HEK293 (cell line): ENCODE results near the gene SLC7A6.
A peak's percentile ranks its signal among the peaks of the same experiment; 100 is the strongest.

Experiments
- AEBP2 ChIP-seq: fragments of 450-650 bp; formaldehyde crosslinking; IDR thresholded peaks from 2 replicates; pipeline ENCODE4 v1.5.1; 2016; ENCODE audit warnings: missing biosample characterization, missing genetic modification characterization, borderline replicate concordance
- ATF2 ChIP-seq: fragments of 450-650 bp; formaldehyde crosslinking; IDR thresholded peaks from 2 replicates; pipeline ENCODE4 v1.5.1; 2016; ENCODE audit warnings: missing biosample characterization, missing genetic modification characterization, low read depth
- CTCF ChIP-seq: fragments of 450-650 bp; formaldehyde crosslinking; IDR thresholded peaks from 2 replicates; pipeline ENCODE4 v1.5.1; 2016; ENCODE audit warnings: missing biosample characterization, missing genetic modification characterization
- KLF16 ChIP-seq: fragments of 450-650 bp; formaldehyde crosslinking; IDR thresholded peaks from 2 replicates; pipeline ENCODE4 v1.5.1; 2017; ENCODE audit warnings: missing biosample characterization, missing genetic modification characterization
- KLF9 ChIP-seq: fragments of 450-650 bp; formaldehyde crosslinking; IDR thresholded peaks from 2 replicates; pipeline ENCODE4 v1.5.1; 2016; ENCODE audit warnings: missing biosample characterization, missing genetic modification characterization, low read depth
- PRDM2 ChIP-seq: fragments of 450-650 bp; formaldehyde crosslinking; IDR thresholded peaks from 2 replicates; pipeline ENCODE4 v1.5.1; 2016; ENCODE audit warnings: missing biosample characterization, missing genetic modification characterization, borderline replicate concordance
- SETDB1 ChIP-seq: IDR thresholded peaks from one replicate; pipeline ENCODE4 v1.6.1; 2017; ENCODE audit warnings: mild to moderate bottlenecking, low read length, moderate library complexity, mixed read lengths; ENCODE audit not compliant: insufficient read length
- ZEB2 ChIP-seq: fragments of 450-650 bp; formaldehyde crosslinking; IDR thresholded peaks from 2 replicates; pipeline ENCODE4 v1.5.1; 2016; ENCODE audit warnings: missing biosample characterization, missing genetic modification characterization
- ZFHX2 ChIP-seq: fragments of 450-650 bp; formaldehyde crosslinking; conservative IDR thresholded peaks from 2 replicates; pipeline ENCODE4 v1.5.1; 2016; ENCODE audit warnings: missing biosample characterization, missing genetic modification characterization
- ZNF214 ChIP-seq: fragments of 450-650 bp; formaldehyde crosslinking; IDR thresholded peaks from 2 replicates; pipeline ENCODE4 v1.5.1; 2017; ENCODE audit warnings: missing biosample characterization, mild to moderate bottlenecking, missing genetic modification characterization, borderline replicate concordance
- ZNF23 ChIP-seq: fragments of 450-650 bp; formaldehyde crosslinking; IDR thresholded peaks from 2 replicates; pipeline ENCODE4 v1.5.1; 2016; ENCODE audit warnings: missing biosample characterization, missing genetic modification characterization, borderline replicate concordance
- ZNF335 ChIP-seq: fragments of 450-650 bp; formaldehyde crosslinking; conservative IDR thresholded peaks from 2 replicates; pipeline ENCODE4 v1.5.1; 2016; ENCODE audit warnings: missing biosample characterization, missing genetic modification characterization
- ZNF398 ChIP-seq: fragments of 450-650 bp; formaldehyde crosslinking; IDR thresholded peaks from 2 replicates; pipeline ENCODE4 v1.5.1; 2017; ENCODE audit warnings: missing biosample characterization, missing genetic modification characterization
- ZNF423 ChIP-seq: fragments of 450-650 bp; formaldehyde crosslinking; IDR thresholded peaks from 2 replicates; pipeline ENCODE4 v1.5.1; 2016; ENCODE audit warnings: missing biosample characterization, missing genetic modification characterization
- ZNF571 ChIP-seq: fragments of 450-650 bp; formaldehyde crosslinking; IDR thresholded peaks from 2 replicates; pipeline ENCODE4 v1.5.0; 2017; ENCODE audit warnings: missing biosample characterization, missing genetic modification characterization
- ZNF777 ChIP-seq: fragments of 450-650 bp; formaldehyde crosslinking; IDR thresholded peaks from 2 replicates; pipeline ENCODE4 v1.5.1; 2017; ENCODE audit warnings: missing biosample characterization, missing genetic modification characterization, borderline replicate concordance
- ZNF837 ChIP-seq: fragments of 450-650 bp; formaldehyde crosslinking; IDR thresholded peaks from 2 replicates; pipeline ENCODE4 v1.5.1; 2016; ENCODE audit warnings: missing biosample characterization, missing genetic modification characterization
- TF ChIP-seq, protein P1 (sequence below): fragments of 450-650 bp; formaldehyde crosslinking; optimal IDR thresholded peaks from 2 replicates; pipeline ENCODE3; 2016; ENCODE audit warnings: missing biosample characterization, mild to moderate bottlenecking, missing genetic modification characterization
- TF ChIP-seq, protein P2 (sequence below): fragments of 450-650 bp; formaldehyde crosslinking; IDR thresholded peaks from 2 replicates; pipeline ENCODE4 v1.5.1; 2017; ENCODE audit warnings: missing biosample characterization, missing genetic modification characterization
- TF ChIP-seq, protein P3 (sequence below): fragments of 450-650 bp; formaldehyde crosslinking; IDR thresholded peaks from 2 replicates; pipeline ENCODE4 v1.5.1; 2016; ENCODE audit warnings: missing biosample characterization, missing genetic modification characterization

Gene SLC7A6

DNA sequence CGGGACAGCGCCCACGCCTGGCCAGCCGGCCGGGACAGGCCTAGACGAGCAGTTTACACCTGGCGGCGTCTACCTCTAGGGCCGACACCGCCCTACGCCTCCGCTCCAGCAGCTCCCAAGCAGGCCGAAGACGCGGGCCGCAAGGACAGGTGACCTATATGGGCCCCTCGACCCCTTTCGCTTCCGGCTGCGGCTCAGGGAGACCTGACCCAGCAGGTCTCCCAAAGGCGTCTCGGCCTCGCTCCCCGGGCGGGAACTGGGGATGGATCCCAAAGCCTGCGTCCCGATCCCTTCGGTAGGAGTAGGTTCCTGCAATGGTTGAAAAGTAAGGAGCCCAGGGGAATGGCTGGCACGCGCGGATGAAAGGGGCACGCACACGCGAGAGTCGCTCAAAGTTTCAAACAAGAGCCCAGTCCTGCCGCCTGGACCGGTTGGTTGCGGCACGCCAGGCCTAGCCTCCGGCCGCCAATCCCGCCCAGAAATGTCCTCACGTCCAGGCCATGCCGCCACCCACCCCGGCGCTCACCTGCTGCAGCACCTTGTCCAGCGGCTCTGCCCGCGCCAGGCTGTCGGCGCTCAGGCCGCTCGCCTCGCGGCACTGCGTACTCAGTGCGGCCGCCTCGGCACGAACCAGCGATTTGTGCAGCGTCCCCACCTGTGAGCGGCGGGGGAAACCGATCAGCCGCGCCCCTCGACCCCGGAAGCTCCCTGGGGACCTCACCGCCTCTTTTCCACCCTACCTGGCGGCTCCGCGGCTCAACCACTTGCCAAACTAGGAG is 29.0 kb upstream of the SLC7A6 start (continued):
- TF ChIP-seq PRDM2 (no peak), ZNF571 (no peak), ZNF335 (tag by site-specific recombination) (peak; percentile 52), KLF9 (tag by site-specific recombination) (peak; percentile 35), ZNF398 (tag by site-specific recombination) (peak; percentile 21; the same call in 1 of the 2 replicates), ZNF837 (tag by site-specific recombination) (no peak), ZEB2 (tag by site-specific recombination) (peak; percentile 74), CTCF (peak; percentile 90), ZNF23 (tag by site-specific recombination) (no peak), SETDB1 (no peak), ZNF214 (tag by site-specific recombination) (no peak), ATF2 (no peak), AEBP2 (no peak), ZNF423 (tag by site-specific recombination) (0 out of 2 replicates have a peak, but pooled peaks have one; percentile 17), KLF16 (tag by site-specific recombination) (peak; percentile 15; the same call in 1 of the 2 replicates), ZNF777 (peak; percentile 70; the same call in 1 of the 2 replicates), ZFHX2 (tag by site-specific recombination) (peak; percentile 71)
- TF ChIP-seq, protein P1, sequence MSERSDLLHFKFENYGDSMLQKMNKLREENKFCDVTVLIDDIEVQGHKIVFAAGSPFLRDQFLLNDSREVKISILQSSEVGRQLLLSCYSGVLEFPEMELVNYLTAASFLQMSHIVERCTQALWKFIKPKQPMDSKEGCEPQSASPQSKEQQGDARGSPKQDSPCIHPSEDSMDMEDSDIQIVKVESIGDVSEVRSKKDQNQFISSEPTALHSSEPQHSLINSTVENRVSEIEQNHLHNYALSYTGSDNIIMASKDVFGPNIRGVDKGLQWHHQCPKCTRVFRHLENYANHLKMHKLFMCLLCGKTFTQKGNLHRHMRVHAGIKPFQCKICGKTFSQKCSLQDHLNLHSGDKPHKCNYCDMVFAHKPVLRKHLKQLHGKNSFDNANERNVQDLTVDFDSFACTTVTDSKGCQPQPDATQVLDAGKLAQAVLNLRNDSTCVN (tag by site-specific recombination) = peak; percentile 73
- TF ChIP-seq, protein P2, sequence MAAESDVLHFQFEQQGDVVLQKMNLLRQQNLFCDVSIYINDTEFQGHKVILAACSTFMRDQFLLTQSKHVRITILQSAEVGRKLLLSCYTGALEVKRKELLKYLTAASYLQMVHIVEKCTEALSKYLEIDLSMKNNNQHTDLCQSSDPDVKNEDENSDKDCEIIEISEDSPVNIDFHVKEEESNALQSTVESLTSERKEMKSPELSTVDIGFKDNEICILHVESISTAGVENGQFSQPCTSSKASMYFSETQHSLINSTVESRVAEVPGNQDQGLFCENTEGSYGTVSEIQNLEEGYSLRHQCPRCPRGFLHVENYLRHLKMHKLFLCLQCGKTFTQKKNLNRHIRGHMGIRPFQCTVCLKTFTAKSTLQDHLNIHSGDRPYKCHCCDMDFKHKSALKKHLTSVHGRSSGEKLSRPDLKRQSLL (tag by site-specific recombination) = no peak
- TF ChIP-seq, protein P3, sequence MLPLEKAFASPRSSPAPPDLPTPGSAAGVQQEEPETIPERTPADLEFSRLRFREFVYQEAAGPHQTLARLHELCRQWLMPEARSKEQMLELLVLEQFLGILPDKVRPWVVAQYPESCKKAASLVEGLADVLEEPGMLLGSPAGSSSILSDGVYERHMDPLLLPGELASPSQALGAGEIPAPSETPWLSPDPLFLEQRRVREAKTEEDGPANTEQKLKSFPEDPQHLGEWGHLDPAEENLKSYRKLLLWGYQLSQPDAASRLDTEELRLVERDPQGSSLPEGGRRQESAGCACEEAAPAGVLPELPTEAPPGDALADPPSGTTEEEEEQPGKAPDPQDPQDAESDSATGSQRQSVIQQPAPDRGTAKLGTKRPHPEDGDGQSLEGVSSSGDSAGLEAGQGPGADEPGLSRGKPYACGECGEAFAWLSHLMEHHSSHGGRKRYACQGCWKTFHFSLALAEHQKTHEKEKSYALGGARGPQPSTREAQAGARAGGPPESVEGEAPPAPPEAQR (tag by site-specific recombination) = no peak
